Activated naive CD4-positive, alpha-beta T cell treated with anti-CD3 and anti-CD28 coated beads, Interleukin-2, amount 10 ng/mL, durations not matched to agents 7 days and 5 days (primary cell): Measurements from ENCODE around the gene MPHOSPH9.

ENCODE experiments used
- CTCF ChIA-PET: fragments of 350-600 bp; sonication (Branson Sonifier 250); formaldehyde crosslinking; loops from one replicate; lab custom pipeline; 2021; ENCODE audit warnings: antibody characterized with exemption; lab: Charles Lee
- DNase-seq: peaks from one replicate; pipeline ENCODE4 v3.0.0-alpha.2; 2020
- H3K27ac Mint-ChIP-seq: one replicate; pipeline ENCODE4 v1.8.0; 2021; ENCODE audit warnings: mild to moderate bottlenecking, moderate library complexity, mixed read lengths
- H3K27me3 Mint-ChIP-seq: one replicate; pipeline ENCODE4 v1.8.0; 2021; ENCODE audit warnings: mild to moderate bottlenecking, mixed read lengths
- H3K36me3 Mint-ChIP-seq: one replicate; pipeline ENCODE4 v1.8.0; 2021; ENCODE audit warnings: mixed read lengths
- H3K4me1 Mint-ChIP-seq: one replicate; pipeline ENCODE4 v1.8.0; 2021; ENCODE audit warnings: mixed read lengths
- H3K4me3 Mint-ChIP-seq: one replicate; pipeline ENCODE4 v1.8.0; 2021; ENCODE audit warnings: mild to moderate bottlenecking, moderate library complexity, mixed read lengths
- H3K9me3 Mint-ChIP-seq: one replicate; pipeline ENCODE4 v1.8.0; 2021; ENCODE audit warnings: mixed read lengths

MPHOSPH9 gene

DNA sequence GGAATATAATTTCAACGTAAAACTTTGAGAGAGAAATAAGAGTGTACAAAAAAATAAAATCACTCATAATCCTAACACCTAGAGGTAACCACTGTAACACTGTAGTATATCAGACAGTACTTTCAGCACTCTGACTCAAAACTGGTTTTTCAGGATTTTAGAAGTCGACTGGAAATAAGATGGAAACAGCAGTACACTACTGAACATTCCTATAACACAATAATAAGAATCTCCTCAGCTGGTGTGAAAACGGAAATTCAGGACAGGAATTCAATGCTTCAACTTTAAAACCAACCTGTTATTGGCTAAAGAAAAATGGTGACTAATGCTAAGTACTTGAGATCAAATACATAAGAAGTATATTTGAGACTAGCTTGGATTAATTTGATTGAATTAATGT lies 69.7 kb downstream of the MPHOSPH9 start:
- DNase-seq = no peak
- Mint-ChIP-seq H3K27ac (no peak overlapping the region), H3K4me1 (no peaks in the 10 kb centered on the region), H3K9me3 (no peaks in the 10 kb centered on the region), H3K4me3 (no peak overlapping the region), H3K27me3 (no peaks in the 10 kb centered on the region), H3K36me3 (peaks cover 42% of the 10 kb centered on the region)
- CTCF ChIA-PET = no interaction called here

- Mint-ChIP-seq H3K27ac (no peak overlapping the region), H3K36me3 (peaks cover 38% of the 10 kb centered on the region), H3K27me3 (no peaks in the 10 kb centered on the region), H3K9me3 (no peaks in the 10 kb centered on the region), H3K4me1 (no peaks in the 10 kb centered on the region), H3K4me3 (no peak overlapping the region)
- CTCF ChIA-PET = interaction anchor here (0.7 to 2.0 kb wide), 6 partner anchors 9 to 116 kb away, joined by 3 to 10 read pairs (median 3); no protein-coding TSS in a partner anchor
- no peak for DNase-seq
Measured at GRCh38 chr12:123160801-123161487, 72.0 kb downstream of the MPHOSPH9 start.

DNA sequence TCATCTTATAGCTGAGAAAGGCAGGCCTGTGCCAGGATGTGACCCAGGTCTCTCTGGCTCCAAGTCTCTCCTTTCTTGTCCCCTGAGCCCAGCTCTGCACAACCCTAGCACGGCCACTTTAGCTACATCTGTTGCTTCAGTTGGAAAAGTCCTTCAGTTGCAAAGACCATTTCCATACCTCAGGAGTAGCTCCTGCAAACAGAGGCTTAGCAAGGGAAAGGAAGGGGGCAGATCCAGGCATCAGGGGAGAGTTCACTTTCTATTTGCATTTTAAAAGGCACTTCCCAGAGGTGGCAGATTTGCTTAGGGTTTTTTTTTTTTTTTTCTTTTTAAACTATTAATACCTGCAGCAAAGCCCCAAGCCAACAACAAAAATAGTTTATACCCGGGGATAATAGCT lies 79.0 kb downstream of the MPHOSPH9 start:
- Mint-ChIP-seq H3K4me3 (no peak overlapping the region), H3K4me1 (peaks cover 30% of the 10 kb centered on the region), H3K27ac (no peak overlapping the region), H3K27me3 (peaks cover 12% of the 10 kb centered on the region), H3K9me3 (no peaks in the 10 kb centered on the region), H3K36me3 (peaks cover 26% of the 10 kb centered on the region)
- CTCF ChIA-PET = interaction anchor here (1.0 to 2.4 kb wide), 3 partner anchors 79 to 111 kb away, joined by 3 to 8 read pairs (median 3); no protein-coding TSS in a partner anchor
- no peak for DNase-seq

DNA sequence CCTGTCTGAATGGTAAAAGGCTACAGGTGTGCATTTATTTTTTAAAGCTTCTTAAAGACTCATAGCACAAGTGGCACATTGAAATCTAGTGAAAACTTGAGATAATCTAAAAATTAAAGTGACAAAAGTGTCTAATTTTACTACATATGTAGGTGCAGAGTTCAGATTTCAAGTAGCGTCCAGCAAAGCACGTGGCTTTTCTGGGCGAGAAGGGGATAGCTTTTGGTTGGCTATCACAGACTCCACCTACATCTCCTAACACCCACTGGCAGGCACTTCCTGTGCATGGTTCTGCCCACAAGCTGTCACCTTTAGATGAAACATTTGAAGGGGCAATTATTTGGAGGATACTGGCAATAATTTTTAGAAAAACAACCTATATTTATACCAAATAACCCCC lies 80.1 kb downstream of the MPHOSPH9 start:
- H3K27ac Mint-ChIP-seq = no peak overlapping the region
- no peak for DNase-seq
- CTCF ChIA-PET = interaction anchor here (1.0 to 2.4 kb wide), 4 partner anchors 8 to 109 kb away, joined by 3 to 10 read pairs (median 8); no protein-coding TSS in a partner anchor
- peak overlapping the region; percentile 80 for H3K4me3 Mint-ChIP-seq
- peaks cover 35% of the 10 kb centered on the region for H3K36me3 Mint-ChIP-seq
- H3K4me1 Mint-ChIP-seq = peaks cover 40% of the 10 kb centered on the region
- no peaks in the 10 kb centered on the region for H3K9me3 Mint-ChIP-seq
- H3K27me3 Mint-ChIP-seq = peaks cover 15% of the 10 kb centered on the region

DNA sequence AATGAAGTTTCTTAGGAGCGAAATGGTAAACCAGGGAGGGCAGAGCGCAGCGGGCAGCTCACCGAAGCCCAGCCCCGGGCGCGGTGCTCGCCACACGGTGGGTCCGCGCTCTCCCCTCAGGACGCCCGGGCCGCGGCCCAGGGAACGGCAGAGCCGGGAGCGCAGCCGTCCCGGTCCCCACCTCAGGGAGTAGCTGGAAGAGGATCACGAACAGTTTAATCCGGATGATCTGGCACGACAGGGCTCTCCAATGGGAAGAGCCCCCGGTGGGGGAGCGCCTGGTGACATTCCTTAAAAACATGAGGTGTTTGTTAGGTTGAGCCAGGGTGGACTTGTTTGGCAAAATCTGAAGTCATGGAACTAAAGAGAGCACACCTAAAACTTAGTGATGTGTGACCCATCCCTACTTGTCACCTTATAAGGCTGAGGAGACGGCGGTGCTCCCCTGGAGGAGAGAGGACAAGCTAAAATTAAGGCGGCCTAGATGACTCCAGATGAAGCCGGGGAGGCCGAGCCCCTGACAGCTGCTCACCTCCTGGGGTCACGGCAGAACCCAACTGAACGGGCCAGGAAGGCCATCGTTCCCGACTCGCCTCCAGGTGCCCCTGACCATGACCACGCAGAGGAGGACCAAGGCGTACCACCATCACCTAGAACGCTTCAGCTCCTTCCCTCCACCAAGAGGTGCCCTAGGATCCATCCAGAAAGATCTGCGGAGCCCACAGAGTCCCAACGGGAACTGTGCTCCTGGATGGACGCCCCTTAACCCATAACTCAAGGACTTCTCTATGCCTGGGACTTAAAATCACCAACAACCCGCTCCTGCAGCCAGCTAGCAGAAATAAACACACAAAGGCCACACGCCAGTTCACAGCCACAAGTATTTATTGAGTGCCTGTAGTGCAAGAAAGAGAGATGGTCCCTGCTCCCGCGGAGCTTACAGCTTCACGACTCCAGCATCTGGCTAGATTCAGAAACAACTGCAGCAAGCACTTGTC lies 81.2 kb downstream of the MPHOSPH9 start:
- no peak for DNase-seq
- peak overlapping the region; percentile 58 for H3K27ac Mint-ChIP-seq
- H3K36me3 Mint-ChIP-seq = peaks cover 34% of the 10 kb centered on the region
- CTCF ChIA-PET = interaction anchor here (0.6 to 2.1 kb wide), 8 partner anchors 9 to 127 kb away, joined by 3 to 10 read pairs (median 4); no protein-coding TSS in a partner anchor
- peaks cover 45% of the 10 kb centered on the region for H3K4me1 Mint-ChIP-seq
- H3K27me3 Mint-ChIP-seq = peaks cover 15% of the 10 kb centered on the region
- no peaks in the 10 kb centered on the region for H3K9me3 Mint-ChIP-seq
- peak overlapping the region; percentile 80 for H3K4me3 Mint-ChIP-seq

DNA sequence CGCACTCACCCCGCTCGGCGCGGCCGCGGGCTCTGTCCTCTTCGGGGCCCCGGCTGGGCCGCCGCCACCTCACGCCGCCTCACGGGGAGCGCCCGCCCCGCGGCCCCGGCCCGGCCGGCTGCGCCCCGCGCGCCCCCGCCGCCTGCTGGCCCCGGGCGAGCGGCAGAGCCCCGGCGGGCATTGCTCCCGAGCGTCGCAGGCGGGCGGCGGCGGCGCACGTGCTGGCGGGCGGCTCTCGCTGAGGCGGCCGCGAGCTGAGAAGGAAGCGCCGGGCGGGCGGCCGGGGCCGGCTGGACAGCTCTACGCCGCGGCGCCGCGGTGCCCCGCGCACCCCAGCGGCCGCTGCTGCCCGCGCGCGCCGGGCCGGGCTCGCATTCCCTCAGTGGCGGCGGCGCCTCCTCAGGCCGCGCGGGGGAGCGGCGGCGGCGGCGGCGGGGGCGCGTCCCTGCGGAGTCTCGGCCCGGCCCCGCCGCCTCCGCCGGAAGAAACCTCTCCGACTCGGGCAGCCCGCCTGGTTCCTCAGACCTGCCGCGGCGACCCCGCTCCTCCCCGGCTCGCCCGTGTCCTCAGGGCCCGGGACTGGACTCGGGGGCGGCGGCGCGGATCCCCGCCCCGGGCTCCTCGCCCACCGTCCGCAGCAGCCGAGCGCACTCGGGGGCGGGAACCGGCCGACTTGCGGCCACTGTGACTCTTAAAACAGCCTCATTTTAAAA lies 82.0 kb downstream of the MPHOSPH9 start, which contains the start of gene PITPNM2:
TSS of gene PITPNM2 (minus strand) at position 347 of the 713 bp plus-strand sequence. CDS start 116,500 bp downstream, outside the sequence.
- peaks cover 15% of the 10 kb centered on the region for H3K27me3 Mint-ChIP-seq
- peak within 1 kb of the TSS; percentile 84 for H3K4me3 Mint-ChIP-seq
- H3K4me1 Mint-ChIP-seq = peaks cover 46% of the 10 kb centered on the region
- CTCF ChIA-PET = interaction anchor here (0.8 to 2.5 kb wide), 5 partner anchors 29 to 126 kb away, joined by 3 to 15 read pairs (median 5); no protein-coding TSS in a partner anchor
- peak; percentile 73 for DNase-seq
- peak within 1 kb of the TSS; percentile 58 for H3K27ac Mint-ChIP-seq
- no peaks in the 10 kb centered on the region for H3K9me3 Mint-ChIP-seq
- H3K36me3 Mint-ChIP-seq = peaks cover 34% of the 10 kb centered on the region

DNA sequence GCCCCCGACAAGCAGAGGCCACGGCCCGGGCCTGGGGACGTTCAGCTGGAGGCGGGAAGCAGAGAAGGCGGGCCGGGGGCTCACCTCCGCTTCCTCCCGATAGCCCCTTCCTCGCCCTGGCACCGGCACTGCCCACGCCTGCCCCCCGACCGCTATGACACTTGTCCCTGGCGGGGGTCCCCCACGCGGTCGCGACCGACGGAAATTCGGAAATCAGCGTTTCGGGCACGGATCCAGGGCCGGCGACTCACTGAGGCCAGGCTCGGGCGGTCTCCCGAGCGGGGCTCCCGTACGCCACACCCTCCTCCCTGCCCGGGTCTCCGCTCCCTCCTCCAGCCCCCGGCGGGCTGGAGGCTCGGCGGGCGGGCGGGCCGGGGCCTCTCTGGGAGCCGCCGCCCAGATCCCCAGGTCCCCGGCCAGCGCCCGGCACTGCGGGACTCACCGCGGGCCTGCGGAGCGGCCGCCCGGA lies 82.6 kb downstream of the MPHOSPH9 start:
- no peaks in the 10 kb centered on the region for H3K9me3 Mint-ChIP-seq
- peaks cover 35% of the 10 kb centered on the region for H3K36me3 Mint-ChIP-seq
- H3K4me3 Mint-ChIP-seq = peak overlapping the region; percentile 84
- H3K27ac Mint-ChIP-seq = no peak overlapping the region
- H3K4me1 Mint-ChIP-seq = peaks cover 46% of the 10 kb centered on the region
- CTCF ChIA-PET = interaction anchor here (1.6 to 2.5 kb wide), 3 partner anchors 75 to 107 kb away, joined by 5 to 15 read pairs (median 6); no protein-coding TSS in a partner anchor
- H3K27me3 Mint-ChIP-seq = peaks cover 15% of the 10 kb centered on the region
- peak; percentile 53 for DNase-seq

DNA sequence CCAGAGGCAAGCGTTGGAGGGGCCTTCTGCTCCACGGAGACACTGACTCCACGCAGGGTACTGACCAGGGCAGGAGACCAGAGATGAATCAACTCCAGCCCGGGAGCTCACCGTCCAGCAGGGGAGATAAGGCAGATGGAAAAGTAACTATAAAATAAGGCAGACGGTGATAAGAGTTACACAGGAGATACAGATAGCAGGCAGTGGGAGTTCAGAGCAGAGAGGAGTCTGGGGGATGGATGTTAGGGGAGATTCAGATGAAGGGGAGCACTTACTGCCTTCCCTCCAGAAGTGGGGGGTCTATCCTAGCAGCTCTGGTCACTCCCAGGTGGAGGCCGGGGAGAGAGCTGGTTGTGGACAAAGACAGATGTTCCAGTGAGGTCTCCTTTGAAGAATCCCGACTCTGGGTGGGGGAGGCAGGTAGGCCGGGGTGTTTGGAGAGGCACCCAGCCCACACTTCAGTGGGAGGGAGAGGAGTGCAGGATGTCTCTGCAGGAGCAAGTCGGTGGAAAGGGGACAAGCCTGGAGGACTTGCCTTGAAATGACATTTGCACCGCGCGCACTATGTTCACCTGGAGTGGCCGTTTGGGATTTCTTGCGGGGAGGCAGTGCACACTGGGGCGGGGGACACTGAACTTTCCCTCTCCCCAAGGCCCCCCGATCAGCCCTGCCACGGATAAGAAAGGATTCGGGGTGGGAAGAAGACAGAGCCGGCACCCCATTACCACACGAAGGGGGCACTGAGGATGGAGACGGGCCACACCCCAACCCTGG lies 83.3 kb downstream of the MPHOSPH9 start:
- peaks cover 46% of the 10 kb centered on the region for H3K4me1 Mint-ChIP-seq

GRCh38 chr12:123149088-123149487 lies 83.9 kb downstream of the MPHOSPH9 start:
- Mint-ChIP-seq H3K9me3 (no peaks in the 10 kb centered on the region), H3K27me3 (peaks cover 15% of the 10 kb centered on the region), H3K36me3 (peaks cover 37% of the 10 kb centered on the region), H3K4me3 (peak overlapping the region; percentile 84), H3K4me1 (peaks cover 46% of the 10 kb centered on the region), H3K27ac (no peak overlapping the region)
- CTCF ChIA-PET = interaction anchor here (1.0 to 2.5 kb wide), 5 partner anchors 12 to 105 kb away, joined by 3 to 15 read pairs (median 4); no protein-coding TSS in a partner anchor
- DNase-seq = no peak

More for the DNA sequence above, 83.3 kb downstream of the MPHOSPH9 start:
- Mint-ChIP-seq H3K27me3 (peaks cover 15% of the 10 kb centered on the region), H3K4me3 (peak overlapping the region; percentile 84), H3K36me3 (peaks cover 35% of the 10 kb centered on the region), H3K9me3 (no peaks in the 10 kb centered on the region), H3K27ac (no peak overlapping the region)
- DNase-seq = no peak
- CTCF ChIA-PET = interaction anchor here (1.0 to 2.5 kb wide), 5 partner anchors 11 to 106 kb away, joined by 3 to 15 read pairs (median 4); no protein-coding TSS in a partner anchor

DNA sequence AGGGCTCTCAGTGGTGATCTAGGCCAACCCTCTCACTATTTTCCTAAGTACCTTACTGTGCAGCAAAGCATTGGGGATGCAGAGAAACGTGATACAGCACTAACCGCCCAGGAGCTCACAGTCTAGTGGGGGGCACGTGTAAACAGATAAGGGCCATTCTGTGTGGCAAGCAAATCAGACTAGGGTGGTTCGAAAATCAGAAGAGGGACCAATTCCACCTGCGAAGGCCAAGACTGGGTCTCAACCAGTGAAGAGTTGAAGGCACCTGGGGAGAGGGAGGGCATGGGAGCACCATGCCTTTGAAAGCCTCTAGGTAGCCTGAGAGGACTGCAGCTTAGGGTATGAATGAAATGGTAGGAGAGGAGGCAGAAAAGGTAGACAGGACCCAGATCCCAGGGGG lies 84.3 kb downstream of the MPHOSPH9 start:
- CTCF ChIA-PET = interaction anchor here (1.0 to 2.5 kb wide), 5 partner anchors 12 to 105 kb away, joined by 3 to 15 read pairs (median 4); no protein-coding TSS in a partner anchor
- peaks cover 15% of the 10 kb centered on the region for H3K27me3 Mint-ChIP-seq
- H3K27ac Mint-ChIP-seq = no peak overlapping the region
- H3K36me3 Mint-ChIP-seq = peaks cover 35% of the 10 kb centered on the region
- DNase-seq = no peak
- H3K4me1 Mint-ChIP-seq = peaks cover 46% of the 10 kb centered on the region
- H3K4me3 Mint-ChIP-seq = peak overlapping the region; percentile 84
- H3K9me3 Mint-ChIP-seq = no peaks in the 10 kb centered on the region

DNA sequence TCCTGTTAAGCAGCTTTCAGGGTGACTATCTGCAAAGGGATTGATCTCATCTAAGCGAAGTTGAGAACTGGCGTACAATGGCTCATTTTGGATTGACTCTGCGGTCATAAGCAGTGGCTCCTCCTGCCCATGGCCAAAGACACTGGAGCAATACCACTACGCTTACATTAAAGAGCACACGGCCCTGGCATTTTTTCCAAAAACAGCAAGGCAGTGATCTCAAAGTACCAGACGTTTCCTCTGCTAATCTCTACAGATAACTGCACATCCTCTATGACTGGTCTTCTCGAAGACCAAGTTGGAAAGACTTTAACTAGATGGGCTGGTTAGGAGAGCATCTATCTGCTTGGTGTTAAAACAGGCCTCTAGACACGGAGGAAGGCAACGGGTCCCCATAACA lies 84.7 kb downstream of the MPHOSPH9 start:
- Mint-ChIP-seq H3K9me3 (no peaks in the 10 kb centered on the region), H3K36me3 (peaks cover 35% of the 10 kb centered on the region), H3K27ac (no peak overlapping the region), H3K4me1 (peaks cover 44% of the 10 kb centered on the region), H3K4me3 (no peak overlapping the region), H3K27me3 (peaks cover 15% of the 10 kb centered on the region)
- DNase-seq = no peak
- CTCF ChIA-PET = interaction anchor here (1.8 kb wide), 1 partner anchor 34 kb away, joined by 4 read pairs; no protein-coding TSS in a partner anchor

- Mint-ChIP-seq H3K27ac (no peak overlapping the region), H3K36me3 (peaks cover 25% of the 10 kb centered on the region), H3K4me3 (no peak overlapping the region), H3K9me3 (no peaks in the 10 kb centered on the region), H3K4me1 (peaks cover 44% of the 10 kb centered on the region), H3K27me3 (peaks cover 15% of the 10 kb centered on the region)
- CTCF ChIA-PET = no interaction called here
- no peak for DNase-seq
Measured at GRCh38 chr12:123145211-123145610, 87.7 kb downstream of the MPHOSPH9 start.
